Upper lobe of right lung (tissue), 1 donor: ENCODE measurements around the gene CTSA. TPM values are rescaled to one million over a fixed set of nuclear protein-coding genes. Genes with fewer than 3 reads are reported as not detected.
"Not testable (repeated sequence)": the region's sequence is repeated elsewhere in the genome, so short reads cannot be mapped to it uniquely, and the experiment has no call there.

ENCODE experiments used
- ATAC-seq: fragments of 200-7000 bp; cut with Tn5 transposase; one replicate; pipeline ENCODE4 v1.9.1; 2020; ENCODE audit warnings: mild to moderate bottlenecking, moderate library complexity
- DNase-seq: peaks from one replicate; pipeline ENCODE4 v3.0.0-alpha.2; 2020
- H3K27ac ChIP-seq: fragments of 200-600 bp; one replicate; pipeline ENCODE4 v1.8.0; 2022
- H3K27me3 ChIP-seq: fragments of 200-600 bp; one replicate; pipeline ENCODE4 v1.8.0; 2022; ENCODE audit warnings: mild to moderate bottlenecking
- H3K36me3 ChIP-seq: fragments of 200-600 bp; one replicate; pipeline ENCODE4 v1.8.0; 2022
- H3K4me1 ChIP-seq: fragments of 200-600 bp; one replicate; pipeline ENCODE4 v1.8.0; 2022
- H3K4me3 ChIP-seq: fragments of 200-600 bp; one replicate; pipeline ENCODE4 v1.8.0; 2022; ENCODE audit warnings: mild to moderate bottlenecking
- H3K9me3 ChIP-seq: fragments of 200-600 bp; one replicate; pipeline ENCODE4 v1.8.0; 2022
- CTCF ChIP-seq: fragments of 200-600 bp; IDR thresholded peaks from one replicate; pipeline ENCODE4 v1.8.0; 2022; ENCODE audit warnings: antibody characterized with exemption
- intact Hi-C: fragments of 100-400 bp; cut with DNase I; formaldehyde crosslinking; loops from one replicate; pipeline ENCODE4 v1.11.0; 2022
- total RNA-seq: library from RNA; stranded (reverse); fragmentation: NEBNext Ultra II Directional; extraction: Animal tissue kit (Norgen Biotek cat#: 25700); gene quantifications from one replicate; pipeline ENCODE4 v1.2.1, GENCODE V29; 2021
- donor health status: DM: no; HTN: yes; CAD: no; lungs with severe emphysema.

Gene CTSA
- total RNA-seq, 1 donor from 2014 or later = 164 TPM

- no peak for ATAC-seq
- H3K9me3 ChIP-seq = no peaks in the 10 kb centered on the region
- peaks cover 6% of the 10 kb centered on the region for H3K36me3 ChIP-seq
- no peaks in the 10 kb centered on the region for H3K4me1 ChIP-seq
- H3K27ac ChIP-seq = no peak overlapping the region
- DNase-seq = no peak
- no peak for TF ChIP-seq CTCF
- no peak overlapping the region for H3K4me3 ChIP-seq
- intact Hi-C loops = no loop called here
- no peaks in the 10 kb centered on the region for H3K27me3 ChIP-seq
Measured at GRCh38 chr20:45872626-45873025, 18.5 kb upstream of the CTSA start.

- H3K4me1 ChIP-seq = no peaks in the 10 kb centered on the region
- ATAC-seq = no peak
- H3K27ac ChIP-seq = no peak overlapping the region
- no peak for DNase-seq
- no peak for TF ChIP-seq CTCF
- H3K36me3 ChIP-seq = peaks cover 15% of the 10 kb centered on the region
- H3K9me3 ChIP-seq = no peaks in the 10 kb centered on the region
- H3K4me3 ChIP-seq = no peak overlapping the region
- H3K27me3 ChIP-seq = no peaks in the 10 kb centered on the region
- intact Hi-C loops = no loop called here
Measured at GRCh38 chr20:45873409-45874103, 17.6 kb upstream of the CTSA start.

DNA sequence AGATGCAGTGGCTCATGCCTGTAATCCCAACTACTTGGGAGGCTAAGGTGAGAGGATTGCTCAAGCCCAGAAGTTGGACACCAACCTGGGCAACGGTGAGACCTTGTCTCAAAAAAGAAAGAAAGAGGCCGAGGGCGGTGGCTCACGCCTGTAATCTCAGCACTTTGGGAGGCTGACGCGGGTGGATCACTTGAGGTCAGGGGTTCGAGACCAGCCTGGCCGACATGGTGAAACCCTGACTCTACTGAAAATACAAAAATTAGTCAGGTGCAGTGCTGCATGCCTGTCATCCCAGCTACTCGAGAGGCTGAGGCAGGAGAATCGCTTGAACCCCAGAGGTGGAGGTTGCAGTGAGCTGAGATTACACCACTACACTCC, 17.0 kb upstream of the CTSA start:
- H3K27me3 ChIP-seq, ATAC-seq, DNase-seq, H3K4me3 ChIP-seq, intact Hi-C loops, H3K9me3 ChIP-seq, H3K27ac ChIP-seq, H3K4me1 ChIP-seq: not testable (repeated sequence)
- peaks cover 18% of the 10 kb centered on the region for H3K36me3 ChIP-seq

GRCh38 chr20:45874576-45874975, 16.6 kb upstream of the CTSA start:
- H3K36me3 ChIP-seq = peaks cover 18% of the 10 kb centered on the region
- H3K27ac ChIP-seq = no peak overlapping the region
- H3K27me3 ChIP-seq = no peaks in the 10 kb centered on the region
- intact Hi-C loops = no loop called here
- H3K4me3 ChIP-seq = no peak overlapping the region
- H3K9me3 ChIP-seq = no peaks in the 10 kb centered on the region
- no peaks in the 10 kb centered on the region for H3K4me1 ChIP-seq
- no peak for DNase-seq
- ATAC-seq = no peak
- no peak for TF ChIP-seq CTCF

GRCh38 chr20:45878076-45878761, 12.9 kb upstream of the CTSA start:
- H3K27ac ChIP-seq = no peak overlapping the region

More at GRCh38 chr20:45878076-45878761, 12.9 kb upstream of the CTSA start:
- Histone ChIP-seq H3K27me3 (no peaks in the 10 kb centered on the region), H3K36me3 (peaks cover 27% of the 10 kb centered on the region), H3K9me3 (no peaks in the 10 kb centered on the region), H3K4me1 (peaks cover 13% of the 10 kb centered on the region), H3K4me3 (no peak overlapping the region)
- DNase-seq (no peak), ATAC-seq (no peak)
- no peak for TF ChIP-seq CTCF
- intact Hi-C loops = no loop called here
